HPDE6-E6E7 (cell line): Measurements from ENCODE around the gene AP1S3.

ENCODE experiments used
- DNase-seq: peaks from one replicate; pipeline ENCODE4 v3.0.0; 2011; ENCODE audit warnings: missing footprints; ENCODE audit errors: extremely low spot score

AP1S3 gene

DNA sequence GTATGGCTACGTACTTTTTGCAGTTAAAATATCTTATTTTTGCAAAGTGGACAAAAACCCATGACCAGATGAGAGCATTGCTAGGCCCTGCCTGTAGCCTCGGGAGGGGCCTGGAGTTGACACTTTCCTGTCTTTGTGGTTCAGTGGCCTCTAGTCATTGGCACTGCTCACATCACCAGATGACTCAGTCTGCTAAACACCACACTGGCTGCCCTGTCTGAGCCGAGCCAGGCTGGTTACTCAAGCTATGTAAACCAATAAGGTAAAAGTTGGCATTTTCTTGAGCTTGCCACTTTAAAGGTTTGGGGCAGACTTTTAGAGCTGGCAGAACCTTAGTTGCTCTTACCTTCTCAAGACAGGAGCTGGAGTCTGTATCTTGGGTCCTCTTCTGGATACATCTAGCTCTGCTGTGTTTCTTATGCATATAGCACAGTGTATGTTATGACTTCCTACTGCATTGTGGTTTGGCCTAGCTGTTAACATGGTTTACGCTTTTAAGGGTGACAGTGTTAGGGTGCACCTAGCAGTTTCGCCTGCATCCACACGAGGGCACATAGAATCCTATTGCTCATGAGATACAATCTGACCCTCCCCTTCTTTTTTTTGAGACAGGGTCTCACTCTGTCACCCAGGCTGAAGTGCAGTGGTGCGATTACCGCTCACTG is 76.4 kb downstream of the AP1S3 start:
- peak; percentile 85 for DNase-seq

DNA sequence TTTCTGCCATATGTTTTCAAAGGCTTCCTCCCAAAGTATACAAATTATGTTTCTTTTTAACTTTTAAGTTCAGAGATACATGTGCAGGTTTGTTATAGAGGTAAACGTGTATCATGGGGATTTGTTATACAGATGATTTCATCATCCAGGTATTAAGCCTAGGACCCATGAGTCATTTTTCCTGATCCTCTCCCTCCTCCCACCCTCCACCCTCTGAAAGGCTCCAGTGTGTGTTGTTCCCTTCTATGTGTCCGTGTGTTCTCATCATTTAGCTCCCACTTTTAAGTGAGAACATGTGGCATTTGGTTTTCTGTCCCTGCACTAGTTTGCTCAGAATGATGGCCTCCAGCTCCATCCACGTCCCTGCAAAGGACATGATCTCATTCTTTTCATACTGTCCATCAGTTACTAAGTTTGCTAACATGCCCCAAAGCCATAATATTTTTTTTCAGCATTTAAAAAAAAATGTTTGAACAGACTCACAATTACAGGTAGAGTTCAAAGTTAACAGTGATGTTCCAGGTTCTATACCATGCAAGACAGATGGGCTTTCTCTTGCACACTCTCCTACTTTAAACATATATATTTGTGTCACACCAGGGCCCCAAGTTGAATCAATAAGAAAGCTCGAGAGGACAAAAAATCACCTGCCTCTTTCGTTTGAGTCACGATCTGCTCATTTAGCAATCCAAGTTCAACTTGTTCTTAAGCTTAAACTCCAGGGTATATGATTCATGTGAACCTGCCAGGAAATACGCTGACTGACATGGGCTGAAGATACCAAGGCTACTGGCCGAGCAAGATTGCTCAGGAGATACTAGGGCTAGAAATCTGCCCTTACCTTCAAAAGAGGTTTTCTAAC is 77.6 kb downstream of the AP1S3 start:
- DNase-seq, result peak; percentile 81

DNA sequence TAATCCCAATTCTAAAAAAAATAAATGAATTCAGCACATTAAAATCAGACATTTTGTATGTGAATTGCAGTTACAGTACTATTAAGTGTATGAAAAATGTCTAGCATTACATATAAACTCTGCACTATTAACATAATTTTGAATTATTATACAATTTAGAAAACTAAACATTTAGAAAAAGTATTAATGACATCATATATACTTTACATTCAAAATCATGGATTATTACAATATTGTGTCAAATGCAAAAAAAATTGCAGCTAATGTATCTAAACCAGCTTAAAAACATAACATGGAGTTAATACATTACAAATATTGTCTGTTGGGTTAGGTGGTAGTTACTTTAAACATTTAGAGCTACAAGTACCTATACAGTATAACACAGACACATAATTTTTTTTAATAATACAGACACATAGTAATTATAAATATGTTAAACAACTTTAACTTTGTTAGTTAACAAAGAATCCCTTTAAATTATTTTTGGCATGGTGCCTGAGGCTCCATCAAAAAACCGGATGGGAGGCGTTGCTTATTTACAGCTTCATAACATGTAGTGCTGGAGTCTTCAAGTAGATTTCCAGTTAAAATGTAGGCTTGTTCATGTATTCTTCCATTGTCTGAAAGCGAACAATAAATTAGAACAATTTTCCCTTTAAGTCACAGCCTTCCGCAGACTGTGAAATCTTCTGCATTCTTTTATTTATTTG is 79.1 kb downstream of the AP1S3 start:
- no peak for DNase-seq

DNA sequence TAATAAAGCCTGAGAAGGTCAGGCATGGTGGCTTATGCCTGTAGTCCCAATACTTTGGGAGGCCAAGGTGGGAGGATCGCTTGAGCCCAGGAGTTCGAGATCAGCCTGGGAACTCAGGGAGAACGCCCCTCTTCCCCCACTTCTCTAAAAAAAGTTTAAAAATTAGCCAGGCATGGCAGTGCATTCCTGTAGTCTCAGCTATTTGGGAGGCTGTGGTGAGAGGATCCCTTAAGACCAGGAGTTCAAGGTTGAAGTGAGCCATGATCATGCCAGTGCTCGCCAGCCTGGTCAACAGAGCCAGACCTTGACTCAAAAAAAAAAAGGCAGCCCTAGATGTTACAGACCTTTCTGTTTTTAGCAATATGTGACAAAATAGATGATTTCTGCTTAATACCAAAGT is 83.4 kb downstream of the AP1S3 start:
- DNase-seq, result no peak

DNA sequence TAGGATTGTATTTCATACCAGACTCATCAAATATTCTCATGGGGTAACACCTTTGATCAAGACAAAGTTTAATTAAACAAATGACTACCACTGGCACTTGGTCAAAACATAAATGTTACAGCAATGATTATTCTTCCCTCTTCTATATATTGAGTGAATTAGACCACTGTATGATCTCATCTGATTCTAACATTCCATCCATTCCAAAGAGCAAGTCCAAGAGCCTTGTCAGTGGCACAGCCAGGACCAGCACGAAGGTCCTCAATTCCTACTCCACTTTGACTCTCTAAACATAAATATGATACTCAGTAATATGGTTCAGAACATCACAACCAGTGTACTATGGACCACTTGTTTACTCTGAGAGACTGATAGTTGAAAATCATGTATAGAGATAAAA is 86.4 kb downstream of the AP1S3 start:
- DNase-seq, result no peak

DNA sequence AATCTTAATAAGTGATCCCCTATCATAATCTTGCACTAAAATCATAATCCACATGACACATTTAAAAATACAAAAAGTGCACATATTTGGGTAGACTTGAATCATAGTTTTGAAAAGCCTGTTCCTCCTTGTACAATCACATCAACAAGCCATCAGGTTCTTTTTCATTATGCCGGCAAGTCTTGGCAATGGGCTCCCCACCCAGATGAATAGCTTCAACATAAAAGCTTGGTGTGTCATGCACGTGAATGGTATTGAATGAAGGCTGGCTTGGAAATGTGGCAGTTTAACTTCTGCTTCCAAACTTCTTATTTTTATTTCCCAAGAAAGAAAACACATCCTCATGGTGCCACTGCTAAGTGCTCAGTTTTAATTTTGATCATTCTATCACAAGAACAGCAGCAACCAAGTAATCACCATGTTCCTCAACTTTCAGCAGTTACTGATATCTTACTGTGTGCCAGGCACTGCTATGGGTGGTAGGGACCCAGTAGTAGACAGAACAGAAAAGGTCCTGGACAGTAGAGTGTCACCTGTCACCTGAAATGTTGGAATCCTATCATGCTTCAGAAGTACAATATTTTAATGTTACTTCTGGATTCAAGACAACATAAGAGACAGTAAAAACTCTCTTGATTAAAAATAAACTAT is 89.9 kb downstream of the AP1S3 start:
- DNase-seq, result peak; percentile 42

DNA sequence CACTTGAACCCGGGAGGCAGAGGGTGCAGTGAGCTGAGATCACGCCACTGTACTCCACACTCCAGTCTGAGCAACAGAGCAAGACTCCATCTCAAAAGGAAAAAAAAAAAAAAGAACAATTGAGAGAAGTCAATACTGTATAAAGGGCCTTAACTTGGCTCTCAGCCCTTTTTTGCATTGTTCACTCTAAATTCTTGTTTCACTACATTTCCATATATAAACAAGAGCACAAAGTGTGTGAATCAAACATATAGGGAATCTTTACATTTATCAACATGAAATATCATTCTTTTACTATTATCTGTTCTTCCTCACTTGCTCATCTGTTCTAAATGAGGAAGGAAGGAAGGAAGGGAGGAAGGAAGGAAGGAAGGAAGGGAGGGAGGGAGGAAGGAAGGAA is 90.8 kb downstream of the AP1S3 start:
- no peak for DNase-seq

DNA sequence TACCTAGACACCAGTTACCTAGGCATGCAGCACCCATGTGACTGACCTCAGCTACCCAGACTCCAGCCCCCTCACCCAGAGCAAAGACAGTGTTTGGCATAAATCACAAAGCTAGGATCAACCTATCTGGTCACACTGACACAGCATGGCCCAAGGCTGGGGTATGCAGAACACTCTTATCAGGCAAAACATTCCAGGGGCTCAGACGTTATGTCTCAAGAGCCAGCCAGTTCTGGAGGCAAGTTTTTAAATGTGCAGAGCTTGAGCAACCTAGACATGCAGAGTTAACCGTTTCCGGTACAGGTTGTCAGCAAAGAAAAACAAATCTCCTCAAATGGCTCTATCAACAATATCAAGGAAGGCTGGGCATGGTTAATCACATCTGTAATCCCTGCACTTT is 92.8 kb downstream of the AP1S3 start:
- no peak for DNase-seq

DNA sequence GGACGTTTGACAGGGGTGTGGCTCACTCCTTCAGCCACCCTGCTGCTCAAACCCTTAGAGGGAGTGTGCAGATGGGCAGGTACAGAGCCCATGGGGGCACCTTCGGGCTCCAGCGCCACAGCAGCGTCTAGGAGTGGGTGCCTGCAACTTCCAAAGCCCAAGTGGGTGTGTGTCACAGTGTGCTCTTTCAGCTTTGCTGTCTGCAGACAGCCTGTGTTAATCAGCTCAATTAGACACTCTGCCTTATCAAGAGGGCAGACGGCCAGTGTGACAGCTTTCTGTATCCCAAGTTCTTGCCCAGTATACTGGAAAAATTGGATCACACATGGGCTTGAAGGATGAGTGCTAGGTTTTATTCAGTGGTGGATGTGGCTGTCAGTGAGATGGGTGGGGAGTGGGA is 96.7 kb downstream of the AP1S3 start:
- no peak for DNase-seq

DNA sequence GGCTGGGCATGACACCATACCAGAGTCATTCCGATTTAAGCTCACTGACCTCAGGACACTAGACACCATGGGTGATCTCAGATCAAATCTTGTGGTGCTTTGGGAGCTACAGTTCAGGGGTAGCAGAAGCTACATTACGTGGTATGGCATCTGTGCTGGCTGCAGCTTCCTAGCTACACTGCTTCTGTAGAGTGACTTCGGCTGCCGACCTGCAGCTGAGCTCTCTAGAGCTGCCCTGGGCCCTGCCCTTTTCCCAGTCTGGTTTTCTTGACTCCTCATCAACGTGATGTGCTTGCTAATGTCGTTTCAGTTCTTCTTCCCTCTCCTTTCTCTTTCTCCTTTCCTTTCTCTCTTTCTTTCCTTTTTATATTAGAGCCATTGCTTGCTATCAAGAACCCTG is 100.2 kb downstream of the AP1S3 start:
- no peak for DNase-seq

DNA sequence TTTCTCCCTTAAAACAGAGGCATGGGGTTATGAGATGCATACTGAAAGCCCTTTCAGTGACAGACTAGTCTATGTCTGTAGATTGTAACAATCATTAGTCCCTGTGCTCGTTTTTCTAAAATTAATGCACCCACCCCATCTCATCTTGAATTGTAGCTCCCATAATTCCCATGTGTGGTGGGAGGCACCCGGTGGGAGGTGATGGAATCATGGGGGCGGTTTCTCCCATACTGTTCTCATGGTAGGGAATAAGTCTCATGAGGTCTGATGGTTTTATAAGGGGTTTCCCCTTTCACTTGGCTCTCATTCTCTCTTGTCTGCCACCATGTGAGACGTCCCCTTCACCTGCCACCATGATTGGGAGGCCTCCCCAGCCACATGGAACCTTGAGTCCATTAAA is 100.9 kb downstream of the AP1S3 start:
- DNase-seq, result no peak

DNA sequence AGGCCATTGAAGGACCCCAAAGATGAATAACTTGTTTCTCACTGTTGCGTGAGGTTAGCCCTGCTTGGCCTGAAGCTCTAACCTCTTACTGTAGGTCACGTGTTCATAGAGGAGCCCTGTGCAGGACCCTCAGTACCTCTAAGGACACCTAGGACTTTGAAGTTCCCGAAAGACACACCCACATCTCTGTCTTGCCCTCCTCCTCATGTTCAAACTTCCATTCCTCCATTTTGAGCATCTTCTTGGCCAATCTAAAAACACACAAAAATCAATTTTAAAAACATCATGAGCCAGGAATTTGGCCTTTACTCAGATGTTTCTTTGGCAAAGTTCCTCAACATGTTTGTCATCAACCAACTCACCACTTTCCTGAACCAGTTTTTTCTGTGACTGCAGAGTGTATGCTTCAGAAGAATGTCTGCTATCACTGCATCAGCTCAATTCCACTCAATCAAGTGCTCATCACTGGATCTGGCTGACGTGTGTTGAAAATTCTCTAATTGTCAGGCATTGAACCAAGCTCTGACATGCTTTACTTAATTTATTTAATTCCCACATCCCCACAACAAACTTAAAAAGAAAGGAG is 101.6 kb downstream of the AP1S3 start:
- DNase-seq, result peak; percentile 47

DNA sequence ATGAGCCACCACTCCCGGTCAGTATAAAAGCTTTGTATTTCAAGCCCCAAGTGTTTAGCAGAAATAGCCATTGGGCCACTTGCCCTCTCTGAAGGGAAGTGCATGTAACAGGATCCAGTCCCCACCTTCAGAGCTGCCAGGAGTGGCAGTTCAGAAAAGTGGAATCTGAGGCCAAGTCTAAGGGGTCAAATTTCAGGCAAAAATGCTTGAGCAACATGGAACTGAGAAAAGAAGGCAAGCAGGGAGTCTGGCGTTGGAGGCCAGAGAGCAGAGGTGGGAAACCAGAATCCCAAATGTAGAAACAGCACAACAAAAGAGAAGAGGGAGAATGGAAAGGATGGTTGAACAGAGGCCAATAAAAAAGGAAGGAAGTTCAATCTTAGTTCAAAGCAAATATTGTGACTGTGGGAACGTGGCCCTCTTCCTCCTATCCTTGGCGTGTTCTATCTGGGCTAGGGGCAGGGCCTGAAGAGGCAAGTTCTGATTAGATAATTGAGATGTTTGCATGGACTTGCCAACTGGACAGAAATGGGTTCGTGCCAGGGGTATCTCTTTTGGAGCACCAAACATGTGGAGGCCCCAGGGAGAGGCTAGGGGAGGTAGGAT is 102.2 kb downstream of the AP1S3 start:
- no peak for DNase-seq

DNA sequence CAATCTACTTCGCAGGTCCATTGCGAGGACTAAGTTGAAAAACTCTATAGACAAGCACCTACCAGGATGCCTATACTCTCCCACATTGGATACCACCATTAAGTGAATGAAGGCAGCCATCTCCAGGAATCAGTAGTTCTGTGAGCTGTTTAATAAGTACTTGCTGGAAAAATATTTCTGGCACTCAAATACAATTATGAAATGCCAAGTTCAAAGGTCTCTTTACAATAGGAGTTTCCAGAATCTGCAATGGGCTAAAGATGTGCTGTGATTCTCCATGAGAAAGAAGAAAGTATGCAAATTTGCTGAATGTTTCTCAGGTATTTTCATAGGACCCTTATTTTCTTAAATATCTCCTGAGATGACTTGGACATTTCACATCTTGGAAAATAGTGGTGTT is 103.0 kb downstream of the AP1S3 start:
- DNase-seq, result no peak

DNA sequence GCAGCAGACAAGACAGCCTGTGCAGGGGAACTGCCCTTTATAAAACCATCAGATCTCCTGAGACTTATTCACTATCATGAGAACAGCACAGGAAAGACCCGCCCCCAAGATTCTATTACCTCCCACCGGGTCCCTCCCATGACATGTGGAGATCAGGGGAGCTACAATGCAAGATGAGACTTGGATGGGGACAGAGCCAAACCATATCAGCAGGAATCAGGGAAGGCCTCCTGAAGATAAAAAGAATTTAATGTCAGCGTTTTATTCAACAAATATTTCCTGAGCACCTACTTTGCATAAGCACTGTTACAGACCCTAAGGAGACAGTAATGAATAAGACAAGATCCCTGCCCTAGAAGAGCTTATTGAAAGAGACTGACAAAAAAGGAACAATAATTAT is 105.0 kb downstream of the AP1S3 start:
- no peak for DNase-seq

DNA sequence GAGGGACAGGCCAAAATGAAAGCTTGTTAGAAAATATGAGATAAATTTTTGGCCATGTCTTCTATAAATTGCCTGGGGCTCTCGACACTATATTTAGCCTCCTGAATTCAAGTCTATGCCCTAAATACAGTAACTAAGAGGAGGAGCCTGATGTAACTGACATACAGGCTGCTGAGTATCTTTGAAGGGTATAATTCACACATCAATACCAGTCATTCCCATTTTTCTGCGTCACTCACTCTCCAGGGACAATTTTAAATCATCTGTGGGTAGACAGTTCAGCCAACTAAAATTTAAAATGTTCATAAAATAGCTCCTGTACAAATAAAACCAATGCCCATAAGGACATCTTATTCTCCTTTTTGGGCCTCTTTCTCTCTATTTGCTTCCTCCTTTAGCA is 105.9 kb downstream of the AP1S3 start:
- no peak for DNase-seq

DNA sequence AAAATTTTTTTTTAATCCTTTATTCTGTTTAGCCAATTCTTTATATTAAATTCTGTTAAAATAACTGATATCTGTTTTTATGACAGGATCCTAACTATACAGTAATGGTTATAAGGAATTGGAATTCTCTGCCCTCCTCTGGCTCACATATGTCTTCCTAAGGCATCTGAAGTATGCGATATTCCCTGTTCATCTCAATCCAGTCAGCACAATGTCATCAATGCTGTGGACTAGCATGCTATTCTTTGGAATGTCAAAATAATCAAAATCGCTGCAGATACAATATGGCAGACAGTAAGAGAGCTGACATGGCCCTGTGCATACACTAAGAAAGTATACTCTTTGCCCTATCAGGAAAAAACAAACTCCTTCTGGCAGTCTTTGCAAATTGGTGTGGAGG is 107.6 kb downstream of the AP1S3 start:
- no peak for DNase-seq

DNA sequence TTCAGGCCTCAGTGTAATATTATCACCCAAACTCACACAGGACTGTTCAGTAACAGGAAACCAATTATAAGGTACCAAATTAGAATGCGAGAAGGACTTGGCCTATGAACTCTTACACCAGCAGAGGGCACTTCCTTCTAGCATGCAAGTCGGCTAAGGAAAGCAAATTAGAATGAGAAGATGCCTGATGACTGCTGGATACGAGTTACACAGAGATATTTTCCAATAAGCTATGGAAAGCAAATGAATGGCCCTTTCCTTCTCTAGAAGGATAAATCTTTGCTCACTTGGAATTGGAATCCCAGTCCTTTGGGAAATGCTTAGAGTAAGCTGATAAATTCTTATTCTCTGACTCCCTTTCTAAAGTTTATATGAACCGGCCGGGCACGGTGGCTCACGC is 109.8 kb downstream of the AP1S3 start:
- peak; percentile 28 for DNase-seq

DNA sequence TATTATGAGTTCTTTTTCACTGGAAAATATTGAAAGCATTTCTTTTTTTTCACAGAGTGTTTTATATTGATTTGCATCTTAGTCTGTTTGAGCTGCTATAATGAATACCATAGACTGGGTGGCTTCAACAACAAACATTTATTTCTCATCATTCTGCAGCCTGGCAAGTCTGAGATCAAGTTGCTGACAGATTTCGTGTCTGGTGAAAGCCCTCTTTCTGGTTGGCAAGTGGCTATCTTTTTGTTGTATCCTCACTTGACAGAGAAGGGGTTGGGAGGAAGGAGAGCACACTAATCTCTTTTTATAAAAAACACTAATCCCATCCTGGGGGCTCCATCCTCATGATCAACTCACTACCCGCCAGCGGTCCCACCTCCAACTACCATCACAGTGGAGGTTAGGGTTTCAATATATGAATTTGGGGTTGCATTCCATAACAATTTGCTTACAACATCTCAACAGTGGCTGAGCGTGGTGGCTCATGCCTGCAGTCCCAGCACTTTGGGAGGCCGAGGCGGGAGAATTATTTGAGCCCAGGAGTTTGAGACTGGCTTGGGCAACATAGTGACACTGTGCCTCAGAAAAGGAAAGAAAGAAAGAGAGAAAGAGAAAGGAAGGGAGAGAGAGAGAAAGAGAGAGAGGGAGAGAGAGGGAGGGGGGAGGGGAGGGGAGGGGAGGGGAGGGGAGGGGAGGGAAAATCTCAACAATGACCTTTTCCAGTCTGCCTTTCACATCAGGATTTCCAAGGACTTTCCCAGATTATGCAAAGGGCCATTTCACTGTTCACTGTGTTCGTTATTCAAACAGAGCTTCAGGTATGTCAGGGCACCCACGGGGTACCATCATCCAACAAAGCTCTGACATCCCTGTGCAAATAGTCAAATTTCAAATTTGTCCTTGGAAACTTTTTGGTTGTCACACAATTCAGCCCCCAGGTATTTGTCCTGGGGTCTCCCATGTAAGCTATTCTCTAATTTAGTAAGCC is 111.1 kb downstream of the AP1S3 start:
- no peak for DNase-seq

DNA sequence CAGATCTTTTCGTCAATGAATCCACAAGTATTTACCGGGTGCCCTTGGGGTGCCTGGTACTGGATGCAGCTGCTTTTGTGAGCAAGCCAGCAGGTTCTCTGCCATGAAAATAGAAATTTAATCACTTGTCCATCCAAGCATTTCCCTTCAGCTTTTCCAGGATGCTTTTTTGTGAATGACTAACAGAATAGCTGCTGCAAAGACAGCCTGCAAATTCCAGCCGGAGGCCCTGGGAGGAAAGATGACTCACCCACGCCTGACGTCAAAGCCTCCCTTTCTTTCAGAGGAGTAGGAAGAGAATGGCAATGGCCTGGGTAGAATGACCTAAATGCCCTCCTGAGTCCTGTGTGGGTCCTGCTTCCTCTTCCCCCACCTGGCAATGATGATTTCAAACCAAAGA is 111.9 kb downstream of the AP1S3 start:
- DNase-seq, result peak; percentile 98
